Fibroblast of villous mesenchyme (primary cell): Measurements from ENCODE around the gene TOR1B. TPM values are rescaled to one million over a fixed set of nuclear protein-coding genes. Genes with fewer than 3 reads are reported as not detected.

Experiments used
- DNase-seq: peaks from one replicate; pipeline ENCODE4 v3.0.0-alpha.2; 2010; ENCODE audit warnings: low read depth
- H3K4me3 ChIP-seq: 2 replicates; pipeline ENCODE4 v1.5.1; 2011; ENCODE audit warnings: low read depth, mild to moderate bottlenecking, low read length
- total RNA-seq: library from RNA; depleted of rRNA; stranded (reverse); fragments of >200 nt; gene quantifications from 2 replicates; pipeline ENCODE4 v1.2.3, GENCODE V29; 2012
- TF ChIP-seq, protein P1 (sequence below): IDR thresholded peaks from 2 replicates; pipeline ENCODE4 v1.5.1; 2012; ENCODE audit warnings: low read depth, mild to moderate bottlenecking, low read length; ENCODE audit not compliant: insufficient read depth

TOR1B gene
- total RNA-seq, 1 donor = 33.2 TPM

DNA sequence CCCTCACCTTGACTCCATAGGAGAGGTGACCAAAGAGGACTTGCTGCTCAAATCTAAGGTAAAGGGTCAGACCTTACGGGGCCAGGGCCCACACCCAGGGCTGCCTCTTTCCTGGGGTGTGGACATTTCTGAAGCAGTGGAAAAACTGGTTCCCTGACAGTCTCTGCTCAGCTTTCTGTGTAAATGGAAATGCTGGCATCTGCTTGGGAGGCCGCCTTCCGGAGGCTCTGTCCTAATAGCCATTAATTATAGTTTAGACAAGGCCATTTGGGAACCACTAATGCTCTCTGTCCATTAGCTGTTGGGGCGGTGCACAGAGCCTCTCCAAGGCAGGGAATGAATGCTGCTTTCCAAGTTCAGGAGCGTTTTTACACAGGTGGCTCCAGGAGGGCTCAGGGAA lies 49.6 kb downstream of the TOR1B start:
- no peak for DNase-seq
- TF ChIP-seq, protein P1, sequence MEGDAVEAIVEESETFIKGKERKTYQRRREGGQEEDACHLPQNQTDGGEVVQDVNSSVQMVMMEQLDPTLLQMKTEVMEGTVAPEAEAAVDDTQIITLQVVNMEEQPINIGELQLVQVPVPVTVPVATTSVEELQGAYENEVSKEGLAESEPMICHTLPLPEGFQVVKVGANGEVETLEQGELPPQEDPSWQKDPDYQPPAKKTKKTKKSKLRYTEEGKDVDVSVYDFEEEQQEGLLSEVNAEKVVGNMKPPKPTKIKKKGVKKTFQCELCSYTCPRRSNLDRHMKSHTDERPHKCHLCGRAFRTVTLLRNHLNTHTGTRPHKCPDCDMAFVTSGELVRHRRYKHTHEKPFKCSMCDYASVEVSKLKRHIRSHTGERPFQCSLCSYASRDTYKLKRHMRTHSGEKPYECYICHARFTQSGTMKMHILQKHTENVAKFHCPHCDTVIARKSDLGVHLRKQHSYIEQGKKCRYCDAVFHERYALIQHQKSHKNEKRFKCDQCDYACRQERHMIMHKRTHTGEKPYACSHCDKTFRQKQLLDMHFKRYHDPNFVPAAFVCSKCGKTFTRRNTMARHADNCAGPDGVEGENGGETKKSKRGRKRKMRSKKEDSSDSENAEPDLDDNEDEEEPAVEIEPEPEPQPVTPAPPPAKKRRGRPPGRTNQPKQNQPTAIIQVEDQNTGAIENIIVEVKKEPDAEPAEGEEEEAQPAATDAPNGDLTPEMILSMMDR = no peak

DNA sequence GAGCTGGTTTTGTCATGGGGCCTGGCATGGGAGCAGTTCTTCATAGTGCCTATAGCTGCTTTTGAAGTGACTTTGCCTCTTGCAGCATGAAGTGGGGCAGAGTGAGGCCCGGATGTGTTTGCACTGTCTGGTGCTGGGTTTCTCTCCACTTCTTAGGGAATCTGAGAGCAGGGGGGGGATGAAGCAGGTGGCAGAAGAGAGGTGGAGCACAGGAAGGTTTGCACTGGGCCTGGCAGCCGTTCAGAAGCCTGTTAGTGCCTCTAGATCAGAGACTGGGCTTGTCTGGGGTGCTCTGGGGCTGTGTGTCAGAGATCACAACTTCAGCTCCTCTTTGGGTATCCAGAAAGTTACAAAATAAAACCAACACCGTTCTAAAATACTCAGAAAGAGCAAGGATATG lies 50.6 kb downstream of the TOR1B start:
- no peak for DNase-seq
- TF ChIP-seq, protein P1 = no peak
- no peak overlapping the region for H3K4me3 ChIP-seq

More for the DNA sequence above, 49.6 kb downstream of the TOR1B start:
- no peak overlapping the region for H3K4me3 ChIP-seq

DNA sequence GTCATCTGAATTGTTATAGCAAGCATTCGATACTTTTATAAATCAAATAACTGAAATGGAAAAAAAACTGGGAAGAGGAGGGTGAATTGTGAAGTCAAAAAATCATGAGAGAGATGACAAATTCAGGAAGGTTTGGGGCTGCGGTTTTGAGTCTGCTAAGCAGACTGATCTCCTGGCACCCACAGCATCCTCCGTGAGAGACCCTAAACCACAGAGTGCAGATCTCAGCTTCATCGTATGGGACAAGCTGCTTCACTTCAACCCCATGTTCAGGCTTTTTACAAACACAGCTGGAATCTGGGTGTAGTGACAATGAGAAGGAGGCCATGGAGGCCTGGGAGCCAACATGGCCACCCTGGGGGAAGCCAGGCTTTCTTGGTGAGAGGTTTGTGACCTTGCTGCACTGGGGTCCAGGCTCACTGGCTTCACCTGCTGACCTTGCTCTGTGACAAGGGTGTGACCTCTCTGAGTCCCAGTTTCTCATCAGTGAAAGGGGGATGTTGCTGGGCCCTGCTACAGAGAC lies 51.7 kb downstream of the TOR1B start:
- no peak for DNase-seq
- TF ChIP-seq, protein P1 = no peak
- H3K4me3 ChIP-seq = no peak overlapping the region

DNA sequence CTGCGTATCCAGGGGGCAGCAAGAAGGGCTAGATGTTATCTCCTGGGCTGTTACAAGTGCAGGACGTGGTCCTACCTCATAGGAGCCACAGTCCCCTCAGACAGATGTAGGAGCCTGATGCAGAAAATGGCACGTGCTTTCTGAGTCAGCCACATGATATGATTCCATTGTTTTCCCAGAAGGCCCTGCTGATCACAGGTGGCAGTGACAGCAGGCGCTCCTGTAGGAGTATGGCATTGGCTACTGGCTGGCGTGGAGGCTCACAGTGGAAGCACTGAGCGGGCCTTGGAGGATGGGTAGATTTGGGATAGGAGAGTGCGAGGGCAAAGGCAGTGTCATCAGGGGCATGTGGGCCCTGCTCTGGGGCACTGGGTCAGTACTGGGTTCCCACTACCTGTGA lies 54.2 kb downstream of the TOR1B start:
- TF ChIP-seq, protein P1 = no peak
- H3K4me3 ChIP-seq = no peak overlapping the region
- DNase-seq = no peak

DNA sequence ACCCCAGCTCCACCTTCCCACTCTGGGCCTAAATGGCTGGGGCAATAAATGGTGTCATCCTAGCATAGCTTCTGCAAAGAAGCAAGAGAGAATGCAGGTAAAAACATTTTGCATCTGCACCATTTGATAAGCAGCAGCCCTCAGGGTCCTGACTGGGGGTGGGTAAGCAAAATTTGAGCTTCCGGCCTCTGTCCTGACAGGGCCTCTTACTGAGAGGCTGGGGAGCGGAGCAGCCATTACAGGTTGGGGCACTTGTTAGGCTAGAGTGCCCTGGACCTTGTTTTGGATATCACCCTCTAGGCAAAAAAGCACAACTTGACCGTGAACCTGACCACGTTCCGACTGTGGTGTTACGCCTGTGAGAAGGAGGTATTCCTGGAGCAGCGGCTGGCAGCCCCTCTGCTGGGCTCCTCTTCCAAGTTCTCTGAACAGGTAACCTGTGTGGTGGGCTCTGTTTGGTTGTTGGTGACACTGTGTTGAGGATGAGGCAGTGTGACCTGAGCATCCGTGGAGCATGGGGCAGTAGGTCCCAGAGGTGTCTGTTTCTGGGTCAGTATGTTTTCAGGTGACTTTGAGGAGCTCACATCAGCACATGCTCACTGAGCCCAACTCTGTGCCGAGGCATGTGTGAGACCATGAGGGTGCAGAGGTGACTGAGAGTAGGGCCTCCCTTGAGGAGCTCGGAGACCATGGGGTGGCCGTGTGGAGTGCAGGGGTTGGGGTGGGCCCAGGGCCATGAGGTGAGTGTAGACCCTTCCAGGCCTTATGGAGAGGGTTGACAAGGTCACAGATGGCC lies 55.4 kb downstream of the TOR1B start:
- no peak for DNase-seq

More for the DNA sequence above, 55.4 kb downstream of the TOR1B start:
- TF ChIP-seq, protein P1 = no peak
- no peak overlapping the region for H3K4me3 ChIP-seq

Other genes starting within 250 kb of the TOR1B start
- gene C9orf50, start 182.1 kb upstream of the TOR1B start, total RNA-seq = 0.32 TPM in 1 of 2 replicates, not detected in the other
- gene NTMT1, start 177.0 kb upstream of the TOR1B start, total RNA-seq = 34.8 and 36.3 TPM in 2 replicates
- 16.8 and 20.3 TPM in 2 replicates for gene ASB6, start 161.0 kb upstream of the TOR1B start, total RNA-seq
- under 0.01 and 1.6 TPM in 2 replicates for gene PRRX2, start 137.5 kb upstream of the TOR1B start, total RNA-seq
- 8.7 and 16.0 TPM in 2 replicates for gene PTGES, start 50.1 kb upstream of the TOR1B start, total RNA-seq
- gene TOR1A, start 21.0 kb downstream of the TOR1B start, total RNA-seq = 43.8 and 51.4 TPM in 2 replicates
- 19.3 and 32.4 TPM in 2 replicates for gene C9orf78, start 32.1 kb downstream of the TOR1B start, total RNA-seq
- 7.7 and 10.4 TPM in 2 replicates for gene USP20, start 32.3 kb downstream of the TOR1B start, total RNA-seq
- 41.9 and 45.1 TPM in 2 replicates for gene FNBP1, start 240.0 kb downstream of the TOR1B start, total RNA-seq